ENCODE results near the gene ATP1A1.

The ATP1A1 gene

GRCh38 chr1:116415699-116416533 is 42.9 kb downstream of the ATP1A1 start:
- DNase-seq = no peak

GRCh38 chr1:116416854-116417513 is 43.9 kb downstream of the ATP1A1 start:
- no peak for DNase-seq

- no peak for DNase-seq
These were observed 44.6 kb downstream of the ATP1A1 start for GRCh38 chr1:116417678-116418077.

- DNase-seq = peak; percentile 58
These were observed 45.2 kb downstream of the ATP1A1 start for GRCh38 chr1:116418091-116418830.

GRCh38 chr1:116420417-116421200 is 47.6 kb downstream of the ATP1A1 start:
- no peak for DNase-seq

- DNase-seq = no peak
These were observed 51.4 kb downstream of the ATP1A1 start for GRCh38 chr1:116424438-116424837.

GRCh38 chr1:116424863-116425262 is 51.8 kb downstream of the ATP1A1 start:
- no peak for DNase-seq

GRCh38 chr1:116425987-116426386 is 52.9 kb downstream of the ATP1A1 start:
- DNase-seq = no peak

GRCh38 chr1:116426401-116426800 is 53.4 kb downstream of the ATP1A1 start:
- DNase-seq = no peak

- no peak for DNase-seq
These were observed 55.5 kb downstream of the ATP1A1 start for GRCh38 chr1:116428576-116428975.

GRCh38 chr1:116429821-116430374 is 56.9 kb downstream of the ATP1A1 start:
- DNase-seq = no peak

GRCh38 chr1:116431870-116432500 is 58.9 kb downstream of the ATP1A1 start:
- no peak for DNase-seq

GRCh38 chr1:116432655-116433265 is 59.7 kb downstream of the ATP1A1 start:
- no peak for DNase-seq

- DNase-seq = no peak
These were observed 60.5 kb downstream of the ATP1A1 start for GRCh38 chr1:116433275-116434257.

GRCh38 chr1:116434849-116435248 is 61.8 kb downstream of the ATP1A1 start:
- DNase-seq = no peak

- no peak for DNase-seq
These were observed 63.0 kb downstream of the ATP1A1 start for GRCh38 chr1:116435806-116436610.

- no peak for DNase-seq
These were observed 63.5 kb downstream of the ATP1A1 start for GRCh38 chr1:116436611-116436970.

- DNase-seq = no peak
These were observed 66.7 kb downstream of the ATP1A1 start for GRCh38 chr1:116439701-116440100.

- no peak for DNase-seq
These were observed 67.7 kb downstream of the ATP1A1 start for GRCh38 chr1:116440731-116441130.

Measured in NCI-H1694 treated with DMSO at 0.1 percent for 48 hours (cell line).